Subcutaneous abdominal adipose tissue (tissue), 5 donors: ENCODE measurements around the gene FZR1.

ENCODE experiments used
- H3K27ac ChIP-seq: one replicate; pipeline ENCODE4 v1.7.0; 2013; ENCODE audit warnings: low read depth, mild to moderate bottlenecking, inconsistent platforms, low read length, moderate library complexity
- H3K27me3 ChIP-seq, 5 donors: one replicate each; pipeline ENCODE4 v1.7.0; 2013; ENCODE audit warnings: low read length in 5 of 5, inconsistent platforms in 1 of 5; ENCODE audit not compliant: control insufficient read depth in 5 of 5, insufficient read depth in 4 of 5
- H3K36me3 ChIP-seq, 5 donors: one replicate each; pipeline ENCODE4 v1.7.0; 2013; ENCODE audit warnings: low read length in 5 of 5; ENCODE audit not compliant: control insufficient read depth in 5 of 5, insufficient read depth in 5 of 5
- H3K4me1 ChIP-seq, 5 donors: one replicate each; pipeline ENCODE4 v1.7.0; 2013; ENCODE audit warnings: low read length in 5 of 5, mild to moderate bottlenecking in 3 of 5, moderate library complexity in 1 of 5; ENCODE audit not compliant: control insufficient read depth in 5 of 5, insufficient read depth in 5 of 5
- H3K4me3 ChIP-seq, 5 donors: one replicate each; pipeline ENCODE4 v1.7.0; 2013; ENCODE audit warnings: low read length in 5 of 5, low read depth in 1 of 5
- H3K9ac ChIP-seq, 5 donors: one replicate each; pipeline ENCODE4 v1.7.0; 2013; ENCODE audit warnings: low read length in 5 of 5, mild to moderate bottlenecking in 4 of 5, moderate library complexity in 3 of 5
- H3K9me3 ChIP-seq, 5 donors: one replicate each; pipeline ENCODE4 v1.7.0; 2013; ENCODE audit warnings: low read length in 5 of 5; ENCODE audit not compliant: control insufficient read depth in 5 of 5
- donor health status: healthy.
- donor health status: healthy.
- donor health status: healthy.
- donor health status: healthy.
- donor health status: healthy.

FZR1 gene

GRCh38 chr19:3471954-3472655, 34.0 kb upstream of the FZR1 start:
- Histone ChIP-seq H3K27me3 (peaks cover 0 to 6% (median 5%) of the 10 kb centered on the region in 5 donors), H3K4me3 (no peak overlapping the region), H3K4me1 (peaks cover 0 to 16% (median 11%) of the 10 kb centered on the region in 5 donors), H3K36me3 (peaks cover 0 to 2% (median 0%) of the 10 kb centered on the region in 5 donors), H3K9me3 (peaks cover 0 to 2% (median 0%) of the 10 kb centered on the region in 5 donors), H3K27ac (no peak overlapping the region), H3K9ac (no peak overlapping the region)

- Histone ChIP-seq H3K4me1 (peaks cover 0 to 10% (median 6%) of the 10 kb centered on the region in 5 donors), H3K9me3 (peaks cover 0 to 2% (median 0%) of the 10 kb centered on the region in 5 donors), H3K27ac (no peak overlapping the region), H3K9ac (no peak overlapping the region), H3K4me3 (no peak overlapping the region), H3K27me3 (peaks cover 0 to 12% (median 8%) of the 10 kb centered on the region in 5 donors), H3K36me3 (no peaks in the 10 kb centered on the region)
Observed at GRCh38 chr19:3474010-3474409, 32.1 kb upstream of the FZR1 start.

GRCh38 chr19:3474614-3475013, 31.5 kb upstream of the FZR1 start:
- no peak overlapping the region for H3K9ac ChIP-seq
- peaks cover 0 to 6% (median 5%) of the 10 kb centered on the region in 5 donors for H3K4me1 ChIP-seq
- H3K9me3 ChIP-seq = peaks cover 0 to 2% (median 0%) of the 10 kb centered on the region in 5 donors
- no peaks in the 10 kb centered on the region for H3K36me3 ChIP-seq
- peaks cover 0 to 14% (median 8%) of the 10 kb centered on the region in 5 donors for H3K27me3 ChIP-seq
- H3K4me3 ChIP-seq = no peak overlapping the region
- H3K27ac ChIP-seq = no peak overlapping the region

- Histone ChIP-seq H3K27ac (no peak overlapping the region), H3K4me1 (peaks cover 0 to 6% (median 5%) of the 10 kb centered on the region in 5 donors), H3K9ac (no peak overlapping the region), H3K4me3 (no peak overlapping the region), H3K9me3 (peaks cover 0 to 2% (median 0%) of the 10 kb centered on the region in 5 donors), H3K36me3 (no peaks in the 10 kb centered on the region), H3K27me3 (peaks cover 0 to 17% (median 9%) of the 10 kb centered on the region in 5 donors)
Observed at GRCh38 chr19:3475449-3475848, 30.7 kb upstream of the FZR1 start.

- Histone ChIP-seq H3K36me3 (no peaks in the 10 kb centered on the region), H3K9ac (no peak overlapping the region), H3K9me3 (peaks cover 0 to 2% (median 0%) of the 10 kb centered on the region in 5 donors), H3K27me3 (peaks cover 13 to 30% (median 23%) of the 10 kb centered on the region in 5 donors), H3K4me3 (no peak overlapping the region), H3K4me1 (peaks cover 0 to 6% (median 5%) of the 10 kb centered on the region in 5 donors), H3K27ac (no peak overlapping the region)
Observed at GRCh38 chr19:3476830-3477229, 29.3 kb upstream of the FZR1 start.

- H3K9me3 ChIP-seq = peaks cover 0 to 2% (median 0%) of the 10 kb centered on the region in 5 donors
Observed at GRCh38 chr19:3477506-3477905, 28.6 kb upstream of the FZR1 start.

GRCh38 chr19:3477951-3478350, 28.2 kb upstream of the FZR1 start:
- Histone ChIP-seq H3K27ac (no peak overlapping the region), H3K27me3 (peaks cover 15 to 40% (median 29%) of the 10 kb centered on the region in 5 donors), H3K9ac (no peak overlapping the region), H3K4me1 (peaks cover 0 to 2% (median 0%) of the 10 kb centered on the region in 5 donors), H3K4me3 (no peak overlapping the region), H3K9me3 (peaks cover 0 to 2% (median 0%) of the 10 kb centered on the region in 5 donors), H3K36me3 (no peaks in the 10 kb centered on the region)

More at GRCh38 chr19:3477506-3477905, 28.6 kb upstream of the FZR1 start:
- H3K4me1 ChIP-seq = peaks cover 0 to 2% (median 0%) of the 10 kb centered on the region in 5 donors
- no peak overlapping the region for H3K27ac ChIP-seq
- H3K36me3 ChIP-seq = no peaks in the 10 kb centered on the region
- H3K9ac ChIP-seq = no peak overlapping the region
- no peak overlapping the region for H3K4me3 ChIP-seq
- H3K27me3 ChIP-seq = peaks cover 14 to 37% (median 27%) of the 10 kb centered on the region in 5 donors

GRCh38 chr19:3478409-3479176, 27.5 kb upstream of the FZR1 start:
- Histone ChIP-seq H3K27ac (no peak overlapping the region), H3K9ac (no peak overlapping the region), H3K4me1 (peaks cover 0 to 2% (median 0%) of the 10 kb centered on the region in 5 donors), H3K36me3 (no peaks in the 10 kb centered on the region), H3K9me3 (peaks cover 0 to 2% (median 0%) of the 10 kb centered on the region in 5 donors), H3K27me3 (peaks cover 20 to 44% (median 34%) of the 10 kb centered on the region in 5 donors), H3K4me3 (no peak overlapping the region)

- no peak overlapping the region for H3K27ac ChIP-seq
- H3K36me3 ChIP-seq = no peaks in the 10 kb centered on the region
- H3K9ac ChIP-seq = no peak overlapping the region
- H3K4me3 ChIP-seq = no peak overlapping the region
- H3K9me3 ChIP-seq = peaks cover 0 to 2% (median 0%) of the 10 kb centered on the region in 5 donors
- peaks cover 0 to 2% (median 0%) of the 10 kb centered on the region in 5 donors for H3K4me1 ChIP-seq
- H3K27me3 ChIP-seq = peaks cover 20 to 44% (median 34%) of the 10 kb centered on the region in 5 donors
Observed at GRCh38 chr19:3479177-3479833, 26.8 kb upstream of the FZR1 start.
